GM18861 (cell line): ENCODE data around the gene NPS.

Experiments
- ATAC-seq: cut with Tn5 transposase; IDR thresholded peaks from one replicate; pipeline ENCODE4 v1.9.1; 2021; ENCODE audit not compliant: unreplicated experiment

NPS gene

GRCh38 chr10:127556916-127557315, 7.8 kb downstream of the NPS start:
- no peak for ATAC-seq

GRCh38 chr10:127561647-127562046, 12.5 kb downstream of the NPS start:
- ATAC-seq: no peak

- ATAC-seq: no peak
Observed at GRCh38 chr10:127563718-127564553, 14.8 kb downstream of the NPS start.

GRCh38 chr10:127564644-127565043, 15.5 kb downstream of the NPS start:
- ATAC-seq: no peak

- no peak for ATAC-seq
Observed at GRCh38 chr10:127565583-127565982, 16.5 kb downstream of the NPS start.

- no peak for ATAC-seq
Observed at GRCh38 chr10:127569210-127569609, 20.1 kb downstream of the NPS start.

GRCh38 chr10:127570036-127570435, 20.9 kb downstream of the NPS start:
- ATAC-seq: no peak

GRCh38 chr10:127571386-127571785, 22.3 kb downstream of the NPS start:
- no peak for ATAC-seq

- ATAC-seq: no peak
Observed at GRCh38 chr10:127576051-127576450, 26.9 kb downstream of the NPS start.

- ATAC-seq: no peak
Observed at GRCh38 chr10:127576740-127577161, 27.6 kb downstream of the NPS start.

GRCh38 chr10:127577376-127578258, 28.5 kb downstream of the NPS start:
- no peak for ATAC-seq

- ATAC-seq: no peak
Observed at GRCh38 chr10:127578259-127578960, 29.3 kb downstream of the NPS start.

- no peak for ATAC-seq
Observed at GRCh38 chr10:127578961-127579305, 29.8 kb downstream of the NPS start.

- no peak for ATAC-seq
Observed at GRCh38 chr10:127579640-127580039, 30.5 kb downstream of the NPS start.

- no peak for ATAC-seq
Observed at GRCh38 chr10:127580822-127581221, 31.7 kb downstream of the NPS start.

- no peak for ATAC-seq
Observed at GRCh38 chr10:127585519-127586023, 36.5 kb downstream of the NPS start.

GRCh38 chr10:127587668-127588365, 38.7 kb downstream of the NPS start:
- ATAC-seq: no peak

- no peak for ATAC-seq
Observed at GRCh38 chr10:127592586-127592985, 43.5 kb downstream of the NPS start.

GRCh38 chr10:127600479-127600878, 51.4 kb downstream of the NPS start:
- ATAC-seq: no peak
